WTC11 (cell line): ENCODE data around the gene CRX. TPM values are rescaled to one million over a fixed set of nuclear protein-coding genes. Genes with fewer than 3 reads are reported as not detected.

Source experiments
- ATAC-seq: fragments of 200-7000 bp; cut with Tn5 transposase; 2 replicates; pipeline ENCODE4 v1.10.0; 2021; ENCODE audit warnings: mild to moderate bottlenecking, moderate library complexity
- CTCF ChIA-PET: fragments of 300-600 bp; sonication (Branson Sonifier 250); formaldehyde crosslinking; loops from one replicate; lab custom pipeline; 2021; ENCODE audit warnings: antibody characterized with exemption; lab: Charles Lee
- POLR2A ChIA-PET: fragments of 350-600 bp; sonication (Branson Sonifier 250); formaldehyde crosslinking; loops from one replicate; lab custom pipeline; 2021; ENCODE audit warnings: antibody characterized with exemption; lab: Charles Lee
- DNase-seq: peaks from one replicate; pipeline ENCODE4 v3.0.0; 2021; ENCODE audit warnings: low spot score
- H3K27ac Mint-ChIP-seq: 2 replicates; pipeline ENCODE4 v1.8.0; 2021; ENCODE audit warnings: mixed read lengths
- H3K27me3 Mint-ChIP-seq: 2 replicates; pipeline ENCODE4 v1.8.0; 2021; ENCODE audit warnings: low read depth, mild to moderate bottlenecking, moderate library complexity, mixed read lengths
- H3K36me3 Mint-ChIP-seq: 2 replicates; pipeline ENCODE4 v1.8.0; 2021; ENCODE audit warnings: mixed read lengths
- H3K4me1 Mint-ChIP-seq: 2 replicates; pipeline ENCODE4 v1.8.0; 2022; ENCODE audit warnings: mixed read lengths
- H3K4me3 Mint-ChIP-seq: 2 replicates; pipeline ENCODE4 v1.8.0; 2021; ENCODE audit warnings: mild to moderate bottlenecking, moderate library complexity, mixed read lengths
- H3K9me3 Mint-ChIP-seq: 2 replicates; pipeline ENCODE4 v1.8.0; 2021; ENCODE audit warnings: mixed read lengths
- AR ChIP-seq: fragments of 250-450 bp; sonication (Bioruptor Pico); IDR thresholded peaks from 2 replicates; pipeline ENCODE4 v1.9.0; 2021; ENCODE audit warnings: mild to moderate bottlenecking
- CBFB ChIP-seq: sonication (generic); formaldehyde crosslinking; IDR thresholded peaks from 2 replicates; pipeline ENCODE4 v1.8.1; 2022; ENCODE audit warnings: mild to moderate bottlenecking, low read depth, missing genetic modification reagents
- CREB1 ChIP-seq: sonication (generic); formaldehyde crosslinking; IDR thresholded peaks from 2 replicates; pipeline ENCODE4 v1.8.0; 2023; ENCODE audit warnings: mild to moderate bottlenecking, missing genetic modification reagents
- E2F4 ChIP-seq: sonication (generic); formaldehyde crosslinking; IDR thresholded peaks from 2 replicates; pipeline ENCODE4 v1.8.1; 2022; ENCODE audit warnings: low read depth, mild to moderate bottlenecking, moderate library complexity, missing genetic modification reagents, borderline replicate concordance
- E2F5 ChIP-seq: sonication (generic); formaldehyde crosslinking; IDR thresholded peaks from 2 replicates; pipeline ENCODE4 v1.8.1; 2022; ENCODE audit warnings: mild to moderate bottlenecking, moderate library complexity, missing genetic modification reagents
- ERG ChIP-seq: fragments of 250-450 bp; sonication (Bioruptor Pico); IDR thresholded peaks from 2 replicates; pipeline ENCODE4 v1.8.0; 2021; ENCODE audit warnings: mild to moderate bottlenecking
- FOXJ3 ChIP-seq: sonication (generic); formaldehyde crosslinking; IDR thresholded peaks from 2 replicates; pipeline ENCODE4 v1.9.0; 2021; ENCODE audit warnings: missing genetic modification reagents, mild to moderate bottlenecking, borderline replicate concordance
- GTF2I ChIP-seq: fragments of 250-450 bp; sonication (Bioruptor Pico); conservative IDR thresholded peaks from 2 replicates; pipeline ENCODE4 v1.4.0; 2021; ENCODE audit warnings: mild to moderate bottlenecking
- HMGA2 ChIP-seq: fragments of 250-450 bp; sonication (Bioruptor Pico); IDR thresholded peaks from 2 replicates; pipeline ENCODE4 v1.4.0; 2021; ENCODE audit warnings: mild to moderate bottlenecking, moderate library complexity
- IRF1 ChIP-seq: sonication (generic); formaldehyde crosslinking; IDR thresholded peaks from 2 replicates; pipeline ENCODE4 v1.8.0; 2023; ENCODE audit warnings: missing genetic modification reagents
- NFE2L1 ChIP-seq: sonication (generic); formaldehyde crosslinking; IDR thresholded peaks from 2 replicates; pipeline ENCODE4 v1.8.1; 2023; ENCODE audit warnings: missing genetic modification reagents
- NFYB ChIP-seq: sonication (generic); formaldehyde crosslinking; conservative IDR thresholded peaks from 2 replicates; pipeline ENCODE4 v1.8.0; 2022; ENCODE audit warnings: low read depth, missing genetic modification reagents
- NR1H2 ChIP-seq: sonication (generic); formaldehyde crosslinking; IDR thresholded peaks from 2 replicates; pipeline ENCODE4 v1.9.0; 2021; ENCODE audit warnings: mild to moderate bottlenecking, moderate library complexity, missing genetic modification reagents
- NR2C2 ChIP-seq: sonication (generic); formaldehyde crosslinking; IDR thresholded peaks from 2 replicates; pipeline ENCODE4 v1.8.0; 2022; ENCODE audit warnings: mild to moderate bottlenecking, missing genetic modification reagents
- NR3C1 ChIP-seq: sonication (generic); formaldehyde crosslinking; conservative IDR thresholded peaks from 2 replicates; pipeline ENCODE4 v1.8.1; 2023; ENCODE audit warnings: low read depth, mild to moderate bottlenecking, missing genetic modification reagents
- RORB ChIP-seq: fragments of 250-450 bp; sonication (Bioruptor Pico); IDR thresholded peaks from 2 replicates; pipeline ENCODE4 v1.9.0; 2021; ENCODE audit warnings: mild to moderate bottlenecking
- SOX15 ChIP-seq: fragments of 250-450 bp; sonication (Bioruptor Pico); IDR thresholded peaks from 2 replicates; pipeline ENCODE4 v1.9.0; 2021; ENCODE audit warnings: mild to moderate bottlenecking
- TEAD4 ChIP-seq: sonication (generic); formaldehyde crosslinking; IDR thresholded peaks from 2 replicates; pipeline ENCODE4 v1.8.0; 2022; ENCODE audit warnings: mild to moderate bottlenecking, missing genetic modification reagents
- ZMAT4 ChIP-seq: fragments of 250-450 bp; sonication (Bioruptor Pico); IDR thresholded peaks from 2 replicates; pipeline ENCODE4 v1.9.0; 2021; ENCODE audit warnings: mild to moderate bottlenecking
- ZNF232 ChIP-seq: sonication (generic); formaldehyde crosslinking; IDR thresholded peaks from 2 replicates; pipeline ENCODE4 v1.8.0; 2022; ENCODE audit warnings: mild to moderate bottlenecking, missing genetic modification reagents
- ZNF512 ChIP-seq: sonication (generic); formaldehyde crosslinking; IDR thresholded peaks from 2 replicates; pipeline ENCODE4 v1.8.1; 2022; ENCODE audit warnings: missing genetic modification reagents, borderline replicate concordance
- ZNF671 ChIP-seq: fragments of 250-450 bp; sonication (Bioruptor Pico); IDR thresholded peaks from 2 replicates; pipeline ENCODE4 v1.8.0; 2021; ENCODE audit warnings: mild to moderate bottlenecking
- total RNA-seq: library from RNA; stranded (reverse); gene quantifications from 3 replicates; pipeline ENCODE4 v1.2.3, GENCODE V29; 2021

Gene CRX
- total RNA-seq, 1 experiment from 2014 or later: 0.17 TPM

GRCh38 chr19:47886010-47886559 is 64.3 kb downstream of the CRX start, which contains the start of gene SULT2A1 (continued):
- TF ChIP-seq E2F5 (CRISPR knock-in tag): no peak
- TF ChIP-seq NR3C1 (CRISPR knock-in tag): no peak
- no peak for TF ChIP-seq SOX15 (CRISPR knock-in tag)
- TF ChIP-seq ZNF512 (CRISPR knock-in tag): no peak
- TF ChIP-seq CREB1 (CRISPR knock-in tag): no peak
- TF ChIP-seq ZMAT4 (CRISPR knock-in tag): no peak
- no peak for TF ChIP-seq ZNF232 (CRISPR knock-in tag)

- H3K4me3 Mint-ChIP-seq: no peak overlapping the region
- DNase-seq (no peak), ATAC-seq (no peak)
- H3K27me3 Mint-ChIP-seq: no peaks in the 10 kb centered on the region
- no peak for TF ChIP-seq NR1H2
- TF ChIP-seq GTF2I (CRISPR knock-in tag): no peak
- TF ChIP-seq HMGA2: no peak
- no peak for TF ChIP-seq ZMAT4 (CRISPR knock-in tag)
- no peak for TF ChIP-seq E2F4 (CRISPR knock-in tag)
- TF ChIP-seq AR (CRISPR knock-in tag): no peak
- no peak for TF ChIP-seq FOXJ3
- TF ChIP-seq ERG (CRISPR knock-in tag): no peak
- TF ChIP-seq IRF1 (CRISPR knock-in tag): no peak
- no peak for TF ChIP-seq NFE2L1 (CRISPR knock-in tag)
- TF ChIP-seq ZNF512 (CRISPR knock-in tag): no peak
- no peak for TF ChIP-seq TEAD4 (CRISPR knock-in tag)
- TF ChIP-seq CBFB: no peak
- no peak for TF ChIP-seq NFYB (CRISPR knock-in tag)
- TF ChIP-seq RORB (CRISPR knock-in tag): no peak
- TF ChIP-seq ZNF671 (CRISPR knock-in tag): no peak
- TF ChIP-seq NR2C2 (CRISPR knock-in tag): no peak
- no peak overlapping the region for H3K27ac Mint-ChIP-seq
- peaks cover 13% of the 10 kb centered on the region for H3K9me3 Mint-ChIP-seq
- ChIA-PET CTCF (interaction anchor here (0.9 to 1.9 kb wide), 2 partner anchors 22 to 42 kb away, joined by 3 to 11 read pairs; no protein-coding TSS in a partner anchor), POLR2A (no interaction called here)
- peaks cover 16% of the 10 kb centered on the region for H3K36me3 Mint-ChIP-seq
- no peaks in the 10 kb centered on the region; the same call in 1 of the 2 replicates for H3K4me1 Mint-ChIP-seq
Observed at GRCh38 chr19:47890865-47891621, 69.3 kb downstream of the CRX start.
